Measurements from ENCODE around the gene TUBGCP2. TPM values are rescaled to one million over a fixed set of nuclear protein-coding genes. Genes with fewer than 3 reads are reported as not detected.

The TUBGCP2 gene
- polyA plus RNA-seq, 3 donors, result 25.9 to 78.6 (median 39.3) TPM

GRCh38 chr10:133315847-133316246 is 7.2 kb upstream of the TUBGCP2 start:
- intact Hi-C loops (cut with micrococcal nuclease), result loop anchor here in 1 of 2 donors (5.0 kb wide), 2 partner anchors 174 to 374 kb away; partner anchors contain the start of gene CFAP46
- Mint-ChIP-seq H3K4me1 (peaks cover 9% of the 10 kb centered on the region), H3K36me3 (peaks cover 27 to 28% of the 10 kb centered on the region in 2 donors), H3K27ac (no peak overlapping the region), H3K4me3 (peak overlapping the region in 1 of 2 donors; percentile 13), H3K9me3 (peaks cover 0 to 14% (median 10%) of the 10 kb centered on the region in 7 donors), H3K27me3 (ENCODE audit: low read depth in 3 of 3) (peaks cover 18 to 23% (median 21%) of the 10 kb centered on the region in 3 donors)
- no peak overlapping the region for H3K4me3 ChIP-seq (replicated peaks in 1 of 3; ENCODE audit: low read depth in 2 of 3, low read length in 3 of 3)
- peaks cover 0 to 10% of the 10 kb centered on the region in 2 donors for H3K27me3 ChIP-seq (ENCODE audit: control insufficient read depth in 2 of 2, insufficient read depth in 2 of 2, low read length in 2 of 2)
- no peak for TF ChIP-seq CTCF (IDR thresholded peaks at IDR 0.05)
- no peak overlapping the region for H3K27ac ChIP-seq (ENCODE audit: low read depth in 1 of 2, low read length in 2 of 2)
- no peaks in the 10 kb centered on the region for H3K79me2 ChIP-seq (ENCODE audit: insufficient read depth, low read length)
- H3K9me3 ChIP-seq (replicated peaks in 1 of 2; ENCODE audit: control insufficient read depth in 1 of 2, insufficient read depth in 1 of 2, low read length in 2 of 2), result peaks cover under 1 to 2% of the 10 kb centered on the region in 2 donors
- 64% methylated on average over 3 of the region's 5 CpGs for WGBS (ENCODE audit: insufficient coverage)
- no peaks in the 10 kb centered on the region for H4K20me1 ChIP-seq (ENCODE audit: insufficient read depth, low read length)
- no peak for DNase-seq
- H3K4me2 ChIP-seq (replicated peaks; ENCODE audit: extremely low read depth, low read length, poor library complexity, severe bottlenecking), result no peak overlapping the region
- H2AFZ ChIP-seq (ENCODE audit: insufficient read depth, low read depth, low read length, poor library complexity, severe bottlenecking), result no peak overlapping the region
- no peak overlapping the region for H3K9ac ChIP-seq (ENCODE audit: insufficient read depth, low read length, poor library complexity, severe bottlenecking)
- H3K4me1 ChIP-seq (ENCODE audit: control insufficient read depth in 1 of 2, insufficient read depth in 2 of 2, low read length in 2 of 2), result peaks cover 6 to 7% of the 10 kb centered on the region in 2 donors
- H3K36me3 ChIP-seq (replicated peaks in 1 of 2; ENCODE audit: control insufficient read depth in 1 of 2, insufficient read depth in 2 of 2, low read length in 2 of 2), result peaks cover 14 to 26% of the 10 kb centered on the region in 2 donors

DNA sequence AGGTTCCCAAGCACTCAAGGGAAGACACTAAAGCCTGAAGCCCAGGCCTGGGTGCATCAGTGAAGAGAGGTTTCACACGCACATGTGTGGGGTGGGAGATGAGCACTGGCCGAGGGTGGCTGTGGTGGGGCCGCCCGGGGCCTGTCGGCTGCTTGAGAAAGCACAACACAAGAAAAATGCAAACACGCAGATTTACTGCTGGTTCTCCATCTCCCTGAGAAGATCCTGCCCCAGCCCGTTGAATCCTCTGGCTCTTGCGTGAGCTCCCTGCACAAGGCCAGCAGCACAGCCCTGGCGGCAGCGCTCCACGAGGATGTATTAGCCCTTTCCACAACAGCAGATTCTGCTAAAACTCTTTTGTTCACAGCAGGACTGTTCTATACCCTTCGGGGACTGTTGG is 6.2 kb upstream of the TUBGCP2 start:
- 95% methylated on average over 10 of the region's 12 CpGs for WGBS (ENCODE audit: insufficient coverage)
- intact Hi-C loops (cut with micrococcal nuclease), result loop anchor here in 1 of 2 donors (5.0 kb wide), 2 partner anchors 173 to 373 kb away; partner anchors contain the start of gene CFAP46
- H3K9me3 Mint-ChIP-seq, result peaks cover 0 to 7% (median 6%) of the 10 kb centered on the region in 7 donors
- Histone ChIP-seq H3K4me1 (ENCODE audit: control insufficient read depth in 1 of 2, insufficient read depth in 2 of 2, low read length in 2 of 2) (peaks cover 6 to 7% of the 10 kb centered on the region in 2 donors), H3K4me3 (replicated peaks in 1 of 3; ENCODE audit: low read depth in 2 of 3, low read length in 3 of 3) (no peak overlapping the region), H3K9ac (ENCODE audit: insufficient read depth, low read length, poor library complexity, severe bottlenecking) (no peak overlapping the region), H3K27ac (ENCODE audit: low read depth in 1 of 2, low read length in 2 of 2) (no peak overlapping the region), H3K36me3 (replicated peaks in 1 of 2; ENCODE audit: control insufficient read depth in 1 of 2, insufficient read depth in 2 of 2, low read length in 2 of 2) (peaks cover 23 to 35% of the 10 kb centered on the region in 2 donors), H2AFZ (ENCODE audit: insufficient read depth, low read depth, low read length, poor library complexity, severe bottlenecking) (no peak overlapping the region), H3K9me3 (replicated peaks in 1 of 2; ENCODE audit: control insufficient read depth in 1 of 2, insufficient read depth in 1 of 2, low read length in 2 of 2) (no peaks in the 10 kb centered on the region), H4K20me1 (ENCODE audit: insufficient read depth, low read length) (peaks cover 3% of the 10 kb centered on the region), H3K4me2 (replicated peaks; ENCODE audit: extremely low read depth, low read length, poor library complexity, severe bottlenecking) (no peak overlapping the region), H3K27me3 (ENCODE audit: control insufficient read depth in 2 of 2, insufficient read depth in 2 of 2, low read length in 2 of 2) (peaks cover 0 to 10% of the 10 kb centered on the region in 2 donors), H3K79me2 (ENCODE audit: insufficient read depth, low read length) (peaks cover under 1% of the 10 kb centered on the region)
- peaks cover 16 to 20% (median 20%) of the 10 kb centered on the region in 3 donors for H3K27me3 Mint-ChIP-seq (ENCODE audit: low read depth in 3 of 3)
- no peak for TF ChIP-seq CTCF (IDR thresholded peaks at IDR 0.05)
- no peak for DNase-seq
- H3K4me3 Mint-ChIP-seq, result no peak overlapping the region
- H3K36me3 Mint-ChIP-seq, result peaks cover 35 to 37% of the 10 kb centered on the region in 2 donors
- peaks cover 9% of the 10 kb centered on the region for H3K4me1 Mint-ChIP-seq
- peak overlapping the region in 1 of 7 donors; percentile 17 for H3K27ac Mint-ChIP-seq

Measured in CD14-positive monocyte (primary cell).